GM12878 (cell line): ENCODE data around the gene WWOX. TPM values are rescaled to one million over a fixed set of nuclear protein-coding genes. Genes with fewer than 3 reads are reported as not detected.

Source experiments
- BCL11A ChIP-seq: IDR thresholded peaks from 2 replicates; pipeline ENCODE4 v1.6.1; 2011; ENCODE audit warnings: low read depth, low read length
- CUX1 ChIP-seq: IDR thresholded peaks from 2 replicates; pipeline ENCODE4 v1.6.1; 2012; ENCODE audit warnings: improper control_type of control experiment, low read depth, low read length; ENCODE audit not compliant: insufficient replicate concordance
- FOXM1 ChIP-seq: IDR thresholded peaks from 2 replicates; pipeline ENCODE4 v1.6.1; 2012; ENCODE audit warnings: low read depth, mild to moderate bottlenecking, inconsistent platforms, low read length, moderate library complexity
- GABPA ChIP-seq: IDR thresholded peaks from 2 replicates; pipeline ENCODE4 v1.6.1; 2014; ENCODE audit warnings: antibody characterized with exemption, low read depth, mild to moderate bottlenecking, inconsistent platforms
- MTA2 ChIP-seq: fragments of 450-650 bp; IDR thresholded peaks from 2 replicates; pipeline ENCODE4 v1.6.1; 2016; ENCODE audit warnings: low read depth, mild to moderate bottlenecking, moderate library complexity
- MYB ChIP-seq: fragments of 150-350 bp; IDR thresholded peaks from 2 replicates; pipeline ENCODE4 v1.6.1; 2014; ENCODE audit warnings: mild to moderate bottlenecking, low read depth, low read length, borderline replicate concordance
- NBN ChIP-seq: fragments of 450-650 bp; IDR thresholded peaks from 2 replicates; pipeline ENCODE4 v1.6.1; 2016
- RAD51 ChIP-seq: fragments of 450-650 bp; IDR thresholded peaks from 2 replicates; pipeline ENCODE4 v1.6.1; 2016; ENCODE audit warnings: moderate library complexity, mild to moderate bottlenecking, inconsistent platforms
- SRF ChIP-seq, 2 experiments: IDR thresholded peaks; 2 replicates each; pipeline ENCODE4 v1.6.1; 2011; ENCODE audit warnings: low read depth in 2 of 2, low read length in 2 of 2, mild to moderate bottlenecking in 1 of 2, moderate library complexity in 1 of 2
- ZSCAN29 ChIP-seq: fragments of 450-650 bp; IDR thresholded peaks from 2 replicates; pipeline ENCODE4 v1.6.1; 2017; ENCODE audit warnings: mild to moderate bottlenecking, moderate library complexity
- ZZZ3 ChIP-seq: IDR thresholded peaks from 2 replicates; pipeline ENCODE4 v1.6.1; 2011; ENCODE audit warnings: low read depth; ENCODE audit not compliant: control insufficient read depth, insufficient read length
- polyA plus RNA-seq, 11 experiments: library from polyadenylated mRNA; depleted of rRNA in 4 of 11; unstranded in 6 of 11; stranded (reverse) in 5 of 11; fragments of >200 nt; fragmentation: Nextera tagmentation in 4 of 11; fragmentation: Illumina TruSeq in 1 of 11; extraction: Ambion mirVana in 4 of 11; extraction: Trizol in 1 of 11; gene quantifications; 1 replicate in 1 of 11; 2 replicates in 10 of 11; pipeline versions ENCODE4 v1.2.1 to v1.2.3, GENCODE V29; 2011 to 2016; ENCODE audit warnings: inconsistent platforms in 2 of 11, missing spikeins in 2 of 11, low read depth in 1 of 11
- total RNA-seq, 4 experiments: library from RNA; depleted of rRNA in 3 of 4; stranded (reverse); fragments of >200 nt in 3 of 4; fragmentation: Illumina TruSeq in 1 of 4; extraction: Trizol in 1 of 4; gene quantifications; 2 replicates each; pipeline versions ENCODE4 v1.2.1 to v1.2.3, GENCODE V29; 2013 to 2021

Gene WWOX
- total and polyA plus RNA-seq, 10 of the 15 experiments (the other 5 are each of a cell fraction or from before 2014, with no cell fraction given) = 2.8 to 24.4 (median 17.8) TPM

GRCh38 chr16:78563905-78564304, 464.5 kb downstream of the WWOX start (continued):
- no peak for TF ChIP-seq CUX1
- no peak for TF ChIP-seq BCL11A
- TF ChIP-seq GABPA = no peak
- TF ChIP-seq RAD51 = no peak
- TF ChIP-seq MTA2 = no peak
- no peak for TF ChIP-seq FOXM1
- no peak for TF ChIP-seq MYB
- no peak for TF ChIP-seq SRF (IDR thresholded peaks at IDR 0.05; ENCODE audit: low read depth in 2 of 2, low read length in 2 of 2)
- no peak for TF ChIP-seq ZSCAN29
- TF ChIP-seq ZZZ3 = no peak
- no peak for TF ChIP-seq NBN
